HEK293T (cell line): Measurements from ENCODE around the gene IL17C.

Experiments
- CTCF ChIA-PET: fragments of 350-600 bp; formaldehyde crosslinking; extraction: SDS; loops from one replicate; lab custom pipeline; 2021; ENCODE audit warnings: antibody characterized with exemption, inconsistent platforms; lab: Yijun Ruan, JAX
- POLR2A ChIA-PET: fragments of 350-600 bp; formaldehyde crosslinking; extraction: SDS; loops from one replicate; lab custom pipeline; 2020; ENCODE audit warnings: antibody characterized with exemption, inconsistent platforms; lab: Yijun Ruan, JAX
- DNase-seq: peaks from one replicate; pipeline ENCODE4 v3.0.0; 2012; ENCODE audit warnings: mixed read lengths; ENCODE audit errors: extremely low spot score
- ARNT ChIP-seq: fragments of 450-650 bp; IDR thresholded peaks from 2 replicates; pipeline ENCODE4 v1.6.1; 2017; ENCODE audit warnings: mild to moderate bottlenecking
- BHLHE40 ChIP-seq: fragments of 450-650 bp; IDR thresholded peaks from 2 replicates; pipeline ENCODE4 v1.6.1; 2016; ENCODE audit warnings: mild to moderate bottlenecking, moderate library complexity, borderline replicate concordance
- CTBP1 ChIP-seq: fragments of 450-650 bp; IDR thresholded peaks from 2 replicates; pipeline ENCODE4 v1.6.1; 2016; ENCODE audit warnings: borderline replicate concordance
- ELF4 ChIP-seq: fragments of 450-650 bp; IDR thresholded peaks from 2 replicates; pipeline ENCODE4 v1.6.1; 2017; ENCODE audit warnings: antibody characterized with exemption
- FOXA1 ChIP-seq: fragments of 450-650 bp; IDR thresholded peaks from 2 replicates; pipeline ENCODE4 v1.6.1; 2016; ENCODE audit warnings: mild to moderate bottlenecking
- FOXK2 ChIP-seq: fragments of 450-650 bp; IDR thresholded peaks from 2 replicates; pipeline ENCODE4 v1.6.1; 2016; ENCODE audit warnings: mild to moderate bottlenecking
- FOXM1 ChIP-seq: fragments of 450-650 bp; IDR thresholded peaks from 2 replicates; pipeline ENCODE4 v1.6.1; 2017; ENCODE audit warnings: mild to moderate bottlenecking, borderline replicate concordance
- HDGF ChIP-seq: fragments of 450-650 bp; IDR thresholded peaks from 2 replicates; pipeline ENCODE4 v1.6.1; 2017; ENCODE audit warnings: antibody characterized with exemption, borderline replicate concordance
- L3MBTL2 ChIP-seq: fragments of 450-650 bp; conservative IDR thresholded peaks from 2 replicates; pipeline ENCODE4 v1.6.1; 2016; ENCODE audit warnings: mild to moderate bottlenecking
- LEF1 ChIP-seq: fragments of 450-650 bp; IDR thresholded peaks from 2 replicates; pipeline ENCODE4 v1.6.1; 2017; ENCODE audit warnings: mild to moderate bottlenecking, borderline replicate concordance
- NFRKB ChIP-seq: fragments of 450-650 bp; IDR thresholded peaks from 2 replicates; pipeline ENCODE4 v1.6.1; 2016; ENCODE audit warnings: mild to moderate bottlenecking, moderate library complexity
- SP1 ChIP-seq: fragments of 450-650 bp; IDR thresholded peaks from 2 replicates; pipeline ENCODE4 v1.6.1; 2017
- SUZ12 ChIP-seq: fragments of 450-650 bp; IDR thresholded peaks from 2 replicates; pipeline ENCODE4 v1.6.1; 2016; ENCODE audit warnings: mild to moderate bottlenecking
- TARDBP ChIP-seq: fragments of 450-650 bp; IDR thresholded peaks from 2 replicates; pipeline ENCODE4 v1.6.1; 2016
- ZNF384 ChIP-seq: fragments of 450-650 bp; IDR thresholded peaks from 2 replicates; pipeline ENCODE4 v1.6.1; 2016
- TF ChIP-seq, protein P1 (sequence below): fragments of 450-650 bp; IDR thresholded peaks from 2 replicates; pipeline ENCODE4 v1.6.1; 2016

IL17C gene

DNA sequence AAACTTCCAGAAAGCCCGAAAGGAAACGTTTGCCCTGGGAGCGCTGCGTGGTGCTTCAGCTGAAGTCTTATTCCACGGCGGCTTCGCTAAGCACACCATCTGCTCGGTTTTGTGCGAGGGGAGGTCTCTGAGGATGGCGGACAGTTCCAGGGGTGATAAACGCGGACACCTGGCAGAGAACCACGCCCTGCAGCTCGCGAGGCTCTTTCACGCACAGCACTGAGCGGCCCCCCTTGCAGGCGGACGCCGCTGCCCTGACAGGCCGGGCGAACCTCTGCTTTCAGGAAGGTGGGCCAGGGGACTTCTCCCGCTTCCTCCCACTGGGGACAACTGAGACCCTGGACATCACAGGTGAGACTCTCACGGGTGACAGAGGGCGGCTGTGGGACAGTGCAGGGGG is 20.8 kb downstream of the IL17C start:
- no peak for DNase-seq
- TF ChIP-seq LEF1: no peak
- no peak for TF ChIP-seq FOXA1
- TF ChIP-seq BHLHE40: no peak
- TF ChIP-seq CTBP1: no peak
- ChIA-PET POLR2A (no interaction called here), CTCF (no interaction called here)

DNA sequence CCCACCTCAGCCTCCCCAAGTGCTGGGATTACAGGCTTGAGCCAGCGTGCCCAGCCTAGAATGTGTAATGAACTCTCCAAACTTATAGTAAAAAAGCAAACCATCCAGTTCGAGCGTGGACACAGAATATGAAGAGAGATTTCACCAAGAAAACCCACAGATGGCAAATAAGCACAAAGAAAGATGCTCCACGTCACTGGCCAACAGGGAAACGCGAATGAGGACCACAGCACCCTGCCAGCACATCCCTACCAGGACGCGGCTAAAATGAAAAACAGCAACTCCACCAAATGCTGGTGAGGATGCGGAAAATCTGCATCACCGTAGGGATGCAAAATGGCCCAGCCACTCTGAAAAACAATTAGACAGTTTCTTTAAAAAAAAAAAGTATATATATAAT is 23.1 kb downstream of the IL17C start:
- CTCF ChIA-PET: no interaction called here
- no peak for DNase-seq
- TF ChIP-seq, protein P1, sequence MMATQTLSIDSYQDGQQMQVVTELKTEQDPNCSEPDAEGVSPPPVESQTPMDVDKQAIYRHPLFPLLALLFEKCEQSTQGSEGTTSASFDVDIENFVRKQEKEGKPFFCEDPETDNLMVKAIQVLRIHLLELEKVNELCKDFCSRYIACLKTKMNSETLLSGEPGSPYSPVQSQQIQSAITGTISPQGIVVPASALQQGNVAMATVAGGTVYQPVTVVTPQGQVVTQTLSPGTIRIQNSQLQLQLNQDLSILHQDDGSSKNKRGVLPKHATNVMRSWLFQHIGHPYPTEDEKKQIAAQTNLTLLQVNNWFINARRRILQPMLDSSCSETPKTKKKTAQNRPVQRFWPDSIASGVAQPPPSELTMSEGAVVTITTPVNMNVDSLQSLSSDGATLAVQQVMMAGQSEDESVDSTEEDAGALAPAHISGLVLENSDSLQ: no peak
- TF ChIP-seq BHLHE40 (no peak), ARNT (no peak), FOXM1 (no peak), SUZ12 (no peak), LEF1 (no peak), TARDBP (no peak), NFRKB (no peak), CTBP1 (no peak), FOXK2 (no peak), FOXA1 (no peak), L3MBTL2 (no peak)
- POLR2A ChIA-PET: no interaction called here

DNA sequence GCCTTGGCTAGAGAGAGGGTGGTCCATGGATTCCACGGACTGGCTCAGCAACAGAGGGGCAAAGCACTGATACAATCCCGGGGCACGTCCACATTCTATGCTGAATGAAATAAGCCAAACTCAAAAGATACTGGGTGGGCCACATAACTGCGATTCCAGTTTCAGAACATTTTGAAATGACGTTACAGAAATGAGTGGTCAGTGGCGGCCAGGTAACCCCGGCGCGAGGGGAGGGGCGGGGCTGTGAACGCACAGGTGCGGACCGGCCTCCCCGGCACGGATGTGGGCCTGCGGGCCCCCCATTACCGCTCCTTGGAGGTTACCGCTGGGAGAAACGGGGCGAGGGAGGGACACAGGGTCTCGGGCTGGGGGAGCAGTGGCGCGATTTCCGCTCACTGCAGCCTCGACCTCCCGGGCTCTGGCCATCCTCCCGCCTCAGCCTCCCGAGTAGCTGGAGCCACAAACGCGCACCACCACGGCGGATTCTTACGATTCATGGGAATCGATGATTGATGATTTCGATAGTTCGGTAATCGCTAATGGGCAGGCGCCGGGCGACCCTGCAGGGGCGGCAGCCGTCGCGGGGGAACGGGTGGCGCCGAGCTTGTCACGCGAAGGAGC is 24.0 kb downstream of the IL17C start:
- CTCF ChIA-PET: interaction anchor here (1.0 kb wide), 1 partner anchor 23 kb away, joined by 3 read pairs; no protein-coding TSS in a partner anchor
- no peak for DNase-seq
- POLR2A ChIA-PET: interaction anchor here (0.8 to 2.8 kb wide), 8 partner anchors 9 to 115 kb away, joined by 3 to 15 read pairs (median 3); partner anchors contain the start of gene ZC3H18
- no peak for TF ChIP-seq LEF1
- TF ChIP-seq ZNF384: no peak
- TF ChIP-seq BHLHE40: no peak
- no peak for TF ChIP-seq CTBP1
- TF ChIP-seq FOXK2: no peak
- no peak for TF ChIP-seq FOXA1
- no peak for TF ChIP-seq SP1
- TF ChIP-seq, protein P1: no peak
- no peak for TF ChIP-seq L3MBTL2
- TF ChIP-seq SUZ12: no peak
- no peak for TF ChIP-seq FOXM1
- TF ChIP-seq HDGF: no peak
- no peak for TF ChIP-seq TARDBP
- no peak for TF ChIP-seq NFRKB
- TF ChIP-seq ELF4: no peak

DNA sequence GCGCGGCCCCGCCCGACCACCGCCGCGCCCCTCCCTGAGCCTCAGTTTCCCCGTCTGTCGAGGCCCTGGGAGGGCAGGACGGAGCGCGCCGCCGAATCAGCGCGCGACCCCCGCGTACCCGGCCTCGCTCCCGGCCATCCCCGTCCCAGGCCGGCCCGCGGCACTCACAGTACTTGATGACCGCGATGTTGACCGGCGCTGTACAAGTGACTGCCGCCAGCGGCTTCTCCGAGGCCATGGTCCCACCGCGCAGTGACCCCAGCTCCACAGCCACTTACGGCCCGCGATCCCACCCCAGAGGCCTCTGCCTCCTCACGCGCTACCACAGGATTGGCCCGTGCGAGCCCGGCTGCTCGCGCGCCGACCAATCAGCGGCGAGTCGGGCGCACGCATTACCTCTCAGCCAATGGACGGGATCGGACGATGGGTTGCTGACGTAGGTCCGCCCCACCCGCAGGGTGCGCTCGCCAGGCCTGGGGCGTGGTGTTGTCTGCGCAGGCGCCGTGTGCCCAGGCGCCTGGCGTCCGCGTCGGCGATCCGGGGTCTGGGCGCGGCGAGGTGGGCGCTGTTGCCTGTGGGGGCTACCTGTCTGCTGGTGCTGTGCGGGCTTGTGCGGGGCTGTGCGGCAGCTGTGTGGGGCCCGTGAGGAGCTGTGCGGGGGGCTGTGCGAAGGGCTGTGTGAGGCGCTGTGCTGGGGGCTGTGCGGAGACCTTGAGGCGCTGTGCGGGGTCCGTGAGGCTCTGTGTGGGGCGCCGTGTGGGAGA is 24.7 kb downstream of the IL17C start, which contains the start of gene MVD:
MVD (minus strand) TSS at position 249 of the 764 bp plus-strand sequence; CDS start at position 238, 11 bp downstream.
- TF ChIP-seq LEF1 (no peak), L3MBTL2 (peak; percentile 58)
- ChIA-PET POLR2A (interaction anchor here (0.6 to 2.8 kb wide), 9 partner anchors 8 to 115 kb away, joined by 3 to 15 read pairs (median 3); partner anchors contain the start of gene ZC3H18), CTCF (interaction anchor here (1.0 kb wide), 1 partner anchor 22 kb away, joined by 3 read pairs; no protein-coding TSS in a partner anchor)
- DNase-seq: peak; percentile 99

DNA sequence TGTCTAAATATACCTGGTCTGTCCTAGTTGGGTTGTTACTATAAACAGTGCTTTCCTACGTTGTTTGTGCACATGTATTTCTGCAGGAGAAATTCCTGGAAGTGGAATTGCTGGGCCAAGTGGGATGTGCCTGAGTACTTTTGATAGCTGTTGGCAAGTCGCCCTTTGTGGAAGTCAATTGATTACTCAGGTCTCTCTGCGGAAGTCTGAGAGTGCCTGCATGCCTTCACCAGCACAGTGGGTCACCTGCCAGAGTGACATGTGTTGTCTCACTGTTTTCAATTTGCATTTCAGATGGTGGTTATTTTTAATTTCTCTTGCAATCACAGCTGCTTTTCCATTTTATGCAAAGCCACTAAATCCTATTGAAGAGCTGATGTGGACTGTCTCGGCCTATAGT is 26.8 kb downstream of the IL17C start:
- CTCF ChIA-PET: no interaction called here
- TF ChIP-seq FOXM1: no peak
- TF ChIP-seq BHLHE40: no peak
- no peak for TF ChIP-seq L3MBTL2
- TF ChIP-seq TARDBP: no peak
- TF ChIP-seq SUZ12: no peak
- no peak for TF ChIP-seq FOXK2
- TF ChIP-seq LEF1: no peak
- no peak for TF ChIP-seq ZNF384
- DNase-seq: no peak
- POLR2A ChIA-PET: no interaction called here

DNA sequence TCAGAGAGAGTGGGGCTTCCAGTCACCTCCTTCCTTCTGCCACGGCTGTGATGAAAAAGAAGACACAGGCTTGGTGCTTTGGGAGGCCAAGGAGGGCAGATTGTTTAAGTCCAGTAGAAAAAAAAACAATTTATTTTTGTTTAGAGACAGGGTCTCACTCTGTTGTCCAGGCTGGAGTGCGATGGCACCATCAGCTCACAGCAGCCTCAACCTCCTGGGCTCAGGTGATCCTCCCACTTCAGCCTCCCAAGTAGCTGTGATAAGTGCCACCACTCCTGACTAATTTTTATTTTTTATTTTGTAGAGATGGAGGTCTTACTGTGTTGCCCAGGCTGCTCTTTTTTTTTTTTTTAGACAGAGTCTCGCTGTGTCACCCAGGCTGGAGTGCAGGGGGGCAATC is 27.2 kb downstream of the IL17C start:
- POLR2A ChIA-PET: no interaction called here
- TF ChIP-seq ELF4 (no peak), TARDBP (no peak), LEF1 (no peak), BHLHE40 (no peak), NFRKB (no peak), L3MBTL2 (no peak), FOXA1 (no peak), SP1 (no peak), CTBP1 (no peak), FOXM1 (no peak), HDGF (no peak), FOXK2 (no peak), ZNF384 (no peak), ARNT (no peak), SUZ12 (no peak)
- TF ChIP-seq, protein P1: no peak
- DNase-seq: no peak
- CTCF ChIA-PET: no interaction called here
